CD4-positive, alpha-beta T cell (primary cell): ENCODE data around the gene SLC24A4. TPM values are rescaled to one million over a fixed set of nuclear protein-coding genes. Genes with fewer than 3 reads are reported as not detected.

Experiments
- ATAC-seq: fragments of 200-7000 bp; cut with Tn5 transposase; one replicate; pipeline ENCODE4 v1.10.0; 2022; ENCODE audit warnings: mild to moderate bottlenecking; ENCODE audit not compliant: poor library complexity
- CTCF ChIA-PET: fragments of 350-600 bp; sonication (Branson Sonifier 250); formaldehyde crosslinking; loops from one replicate; lab custom pipeline; 2021; ENCODE audit warnings: antibody characterized with exemption, inconsistent platforms; lab: Charles Lee
- POLR2A ChIA-PET: fragments of 350-600 bp; sonication (Branson Sonifier 250); formaldehyde crosslinking; loops from one replicate; lab custom pipeline; 2021; ENCODE audit warnings: antibody characterized with exemption, inconsistent platforms; lab: Charles Lee
- DNase-seq, 14 experiments: peaks; one replicate each; pipeline ENCODE4 v3.0.0-alpha.2; 2013 to 2020; ENCODE audit warnings: mixed read lengths in 2 of 14
- H3K27ac ChIP-seq, 2 donors: one replicate each; pipeline versions ENCODE4 v1.5.1 to v1.7.0; 2013; ENCODE audit warnings: low read length in 2 of 2, low read depth in 1 of 2, mild to moderate bottlenecking in 1 of 2
- H3K27me3 ChIP-seq, 2 experiments: 1 replicate in 1 of 2; 2 replicates in 1 of 2; pipeline versions ENCODE4 v1.6.1 to v1.7.0; 2013; ENCODE audit warnings: low read length in 2 of 2, control low read depth in 1 of 2, mild to moderate bottlenecking in 1 of 2, moderate library complexity in 1 of 2; ENCODE audit not compliant: insufficient read depth in 2 of 2, control insufficient read depth in 1 of 2
- H3K36me3 ChIP-seq: one replicate; pipeline ENCODE4 v1.6.1; 2013; ENCODE audit warnings: low read length, control low read depth; ENCODE audit not compliant: insufficient read depth
- H3K4me1 ChIP-seq: one replicate; pipeline ENCODE4 v1.6.1; 2013; ENCODE audit warnings: low read length, control low read depth; ENCODE audit not compliant: insufficient read depth
- H3K4me3 ChIP-seq: one replicate; pipeline ENCODE4 v1.5.1; 2013; ENCODE audit warnings: mild to moderate bottlenecking, low read length, moderate library complexity
- H3K9me3 ChIP-seq, 2 experiments: 1 replicate in 1 of 2; 2 replicates in 1 of 2; pipeline versions ENCODE4 v1.6.1 to v1.7.0; 2013; ENCODE audit warnings: low read length in 2 of 2, mild to moderate bottlenecking in 2 of 2, control low read depth in 1 of 2, moderate library complexity in 1 of 2; ENCODE audit not compliant: control insufficient read depth in 1 of 2, insufficient read depth in 1 of 2
- H3K27ac Mint-ChIP-seq: one replicate; pipeline ENCODE4 v1.8.0; 2020; ENCODE audit warnings: mixed read lengths
- H3K27me3 Mint-ChIP-seq: one replicate; pipeline ENCODE4 v1.8.0; 2021; ENCODE audit warnings: mixed read lengths
- H3K36me3 Mint-ChIP-seq: one replicate; pipeline ENCODE4 v1.8.0; 2021; ENCODE audit warnings: low read depth, mixed read lengths
- H3K4me1 Mint-ChIP-seq: one replicate; pipeline ENCODE4 v1.8.0; 2021; ENCODE audit warnings: low read depth, mixed read lengths
- H3K4me3 Mint-ChIP-seq: one replicate; pipeline ENCODE4 v1.8.0; 2020; ENCODE audit warnings: mild to moderate bottlenecking, mixed read lengths
- H3K9me3 Mint-ChIP-seq: one replicate; pipeline ENCODE4 v1.8.0; 2020; ENCODE audit warnings: mixed read lengths
- intact Hi-C, 2 experiments: fragments of 100-400 bp; cut with DNase I in 1 of 2; cut with micrococcal nuclease in 1 of 2; formaldehyde crosslinking; loops; one replicate each; pipeline versions ENCODE4 v1.15.1 to v1.9.0; 2023 to 2025; cut with DNase I, micrococcal nuclease
- total RNA-seq, 174 experiments: library from RNA in 2 of 174; stranded (reverse) in 2 of 174; gene quantifications; one replicate each; pipeline ENCODE4 v1.2.3 and lab custom pipeline; 2021 to 2026
- TF ChIP-seq, protein P1 (sequence below): fragments of 200-600 bp; IDR thresholded peaks from one replicate; pipeline ENCODE4 v1.8.0; 2022; ENCODE audit warnings: antibody characterized with exemption, mild to moderate bottlenecking

Gene SLC24A4
- total RNA-seq, 2 experiments from 2014 or later, result 0.11 to 0.19 TPM

DNA sequence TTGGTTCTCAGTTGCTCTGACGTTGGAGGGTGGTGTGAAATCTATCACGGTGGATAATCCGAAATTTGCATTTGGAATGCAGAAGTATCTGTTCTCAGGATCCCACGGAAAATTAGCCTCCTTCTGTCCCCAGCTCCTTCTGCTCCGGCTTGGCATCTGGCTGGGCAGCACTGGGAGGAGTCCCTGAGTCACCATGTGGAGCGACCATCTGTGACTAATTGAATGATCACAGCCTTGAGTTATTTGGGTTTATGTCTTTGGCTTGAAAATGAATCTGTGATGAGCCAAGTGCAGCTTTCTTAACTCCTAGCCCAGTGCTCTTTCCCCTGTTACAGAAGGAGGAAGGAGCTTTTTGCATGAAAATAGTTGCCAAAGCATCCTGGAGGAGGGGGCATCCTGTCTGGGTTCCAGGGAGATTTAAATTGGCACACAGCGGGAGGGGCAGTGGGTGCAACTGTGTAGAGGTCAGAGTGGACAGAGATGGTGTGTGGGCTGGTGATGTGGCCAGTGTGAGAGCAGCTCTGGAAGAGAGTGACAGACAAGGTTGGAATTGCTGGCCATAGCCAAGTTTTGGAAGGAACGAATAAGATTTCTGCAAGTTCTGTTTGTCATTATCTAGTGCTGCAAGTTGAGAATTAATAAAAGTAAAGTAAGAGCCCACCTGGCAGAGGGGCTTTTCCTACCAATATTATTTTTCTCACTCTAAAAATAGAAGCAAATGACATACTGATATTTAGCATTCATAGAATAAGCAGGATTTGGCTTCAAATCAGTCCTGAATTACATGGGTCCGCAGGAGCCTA lies 74.4 kb downstream of the SLC24A4 start:
- H3K36me3 Mint-ChIP-seq, result no peaks in the 10 kb centered on the region
- ChIA-PET CTCF (interaction anchor here (0.9 kb wide), 1 partner anchor 167 kb away, joined by 3 read pairs; no protein-coding TSS in a partner anchor), POLR2A (no interaction called here)
- Histone ChIP-seq H3K27me3 (no peaks in the 10 kb centered on the region), H3K36me3 (no peaks in the 10 kb centered on the region), H3K4me3 (no peak overlapping the region), H3K9me3 (no peaks in the 10 kb centered on the region), H3K4me1 (no peaks in the 10 kb centered on the region), H3K27ac (no peak overlapping the region)
- H3K9me3 Mint-ChIP-seq, result no peaks in the 10 kb centered on the region
- H3K27ac Mint-ChIP-seq, result no peak overlapping the region
- intact Hi-C loops, result no loop called here
- peaks cover 12% of the 10 kb centered on the region for H3K27me3 Mint-ChIP-seq
- H3K4me1 Mint-ChIP-seq, result no peaks in the 10 kb centered on the region
- TF ChIP-seq, protein P1, sequence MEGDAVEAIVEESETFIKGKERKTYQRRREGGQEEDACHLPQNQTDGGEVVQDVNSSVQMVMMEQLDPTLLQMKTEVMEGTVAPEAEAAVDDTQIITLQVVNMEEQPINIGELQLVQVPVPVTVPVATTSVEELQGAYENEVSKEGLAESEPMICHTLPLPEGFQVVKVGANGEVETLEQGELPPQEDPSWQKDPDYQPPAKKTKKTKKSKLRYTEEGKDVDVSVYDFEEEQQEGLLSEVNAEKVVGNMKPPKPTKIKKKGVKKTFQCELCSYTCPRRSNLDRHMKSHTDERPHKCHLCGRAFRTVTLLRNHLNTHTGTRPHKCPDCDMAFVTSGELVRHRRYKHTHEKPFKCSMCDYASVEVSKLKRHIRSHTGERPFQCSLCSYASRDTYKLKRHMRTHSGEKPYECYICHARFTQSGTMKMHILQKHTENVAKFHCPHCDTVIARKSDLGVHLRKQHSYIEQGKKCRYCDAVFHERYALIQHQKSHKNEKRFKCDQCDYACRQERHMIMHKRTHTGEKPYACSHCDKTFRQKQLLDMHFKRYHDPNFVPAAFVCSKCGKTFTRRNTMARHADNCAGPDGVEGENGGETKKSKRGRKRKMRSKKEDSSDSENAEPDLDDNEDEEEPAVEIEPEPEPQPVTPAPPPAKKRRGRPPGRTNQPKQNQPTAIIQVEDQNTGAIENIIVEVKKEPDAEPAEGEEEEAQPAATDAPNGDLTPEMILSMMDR, result no peak
- DNase-seq, result peak in 2 of 14 experiments; percentile 27 to 47
- H3K4me3 Mint-ChIP-seq, result no peak overlapping the region
- no peak for ATAC-seq

DNA sequence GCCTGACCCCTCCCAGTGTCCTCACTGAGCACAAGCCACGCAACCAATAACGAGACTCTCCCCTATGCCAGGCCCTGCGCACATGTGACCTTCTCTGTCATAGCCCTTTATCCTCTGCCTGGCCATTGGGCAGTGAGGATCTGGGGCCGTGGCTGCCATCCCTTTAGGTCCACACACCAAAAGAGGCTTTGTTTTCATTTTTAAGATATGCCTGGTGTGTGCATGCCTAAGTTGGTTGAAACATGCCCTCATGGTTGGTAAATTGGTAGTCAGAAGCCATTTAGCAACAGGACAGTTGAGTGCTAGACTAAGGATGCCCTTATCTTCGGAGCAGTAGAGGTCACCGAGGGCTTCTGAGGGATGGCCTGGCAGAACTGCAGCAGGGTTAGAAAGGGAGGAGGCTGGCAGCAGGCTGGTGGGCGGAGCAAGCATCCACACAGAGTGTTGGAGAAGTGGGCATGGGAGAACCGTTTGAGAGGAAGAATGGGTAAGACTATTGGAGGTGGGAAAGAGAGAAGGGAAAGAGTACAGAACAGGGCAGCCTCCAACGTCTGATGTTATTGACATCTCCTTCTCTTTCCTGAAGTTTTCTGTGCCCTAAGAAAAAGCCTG lies 75.1 kb downstream of the SLC24A4 start:
- Histone ChIP-seq H3K27me3 (no peaks in the 10 kb centered on the region), H3K36me3 (no peaks in the 10 kb centered on the region), H3K4me3 (no peak overlapping the region), H3K27ac (no peak overlapping the region), H3K9me3 (peaks cover 0 to 3% of the 10 kb centered on the region in 2 experiments), H3K4me1 (no peaks in the 10 kb centered on the region)
- ATAC-seq, result no peak
- ChIA-PET CTCF (no interaction called here), POLR2A (no interaction called here)
- peaks cover 12% of the 10 kb centered on the region for H3K27me3 Mint-ChIP-seq
- intact Hi-C loops, result no loop called here
- no peak overlapping the region for H3K27ac Mint-ChIP-seq
- DNase-seq, result no peak
- TF ChIP-seq, protein P1, result no peak
- no peaks in the 10 kb centered on the region for H3K9me3 Mint-ChIP-seq
- H3K4me3 Mint-ChIP-seq, result no peak overlapping the region
- no peaks in the 10 kb centered on the region for H3K36me3 Mint-ChIP-seq
- H3K4me1 Mint-ChIP-seq, result no peaks in the 10 kb centered on the region

GRCh38 chr14:92398888-92399636 lies 76.1 kb downstream of the SLC24A4 start:
- H3K9me3 ChIP-seq, result peaks cover 0 to 4% of the 10 kb centered on the region in 2 experiments
- no peaks in the 10 kb centered on the region for H3K36me3 ChIP-seq
- no peak overlapping the region for H3K4me3 ChIP-seq
- no peak overlapping the region for H3K4me3 Mint-ChIP-seq
- DNase-seq (no peak), ATAC-seq (no peak)
- POLR2A ChIA-PET, result no interaction called here
- intact Hi-C loops, result no loop called here
- H3K4me1 ChIP-seq, result no peaks in the 10 kb centered on the region
- CTCF ChIA-PET, result no interaction called here
- no peaks in the 10 kb centered on the region for H3K9me3 Mint-ChIP-seq
- H3K27ac ChIP-seq, result no peak overlapping the region
- H3K27me3 ChIP-seq, result no peaks in the 10 kb centered on the region
- H3K4me1 Mint-ChIP-seq, result no peaks in the 10 kb centered on the region
- H3K27me3 Mint-ChIP-seq, result peaks cover 12% of the 10 kb centered on the region
- no peak overlapping the region for H3K27ac Mint-ChIP-seq
- TF ChIP-seq, protein P1, result no peak
- H3K36me3 Mint-ChIP-seq, result no peaks in the 10 kb centered on the region
